ENCODE measurements around the gene ITSN1.
A peak's percentile ranks its signal among the peaks of the same experiment; 100 is the strongest.
"Not testable (repeated sequence)": the region's sequence is repeated elsewhere in the genome, so short reads cannot be mapped to it uniquely, and the experiment has no call there.

Gene ITSN1

GRCh38 chr21:33844890-33845205 lies 202.5 kb downstream of the ITSN1 start:
- DNase-seq = no peak

GRCh38 chr21:33846141-33846540 lies 203.8 kb downstream of the ITSN1 start:
- DNase-seq = no peak

GRCh38 chr21:33847588-33848248 lies 205.4 kb downstream of the ITSN1 start:
- no peak for DNase-seq

GRCh38 chr21:33848249-33848953 lies 206.1 kb downstream of the ITSN1 start:
- DNase-seq = peak; percentile 69

GRCh38 chr21:33849834-33850233 lies 207.5 kb downstream of the ITSN1 start:
- DNase-seq = peak; percentile 3

- DNase-seq = no peak
Observed at GRCh38 chr21:33850401-33850800, 208.1 kb downstream of the ITSN1 start.

- DNase-seq = no peak
Observed at GRCh38 chr21:33850985-33851384, 208.7 kb downstream of the ITSN1 start.

- no peak for DNase-seq
Observed at GRCh38 chr21:33852485-33852884, 210.2 kb downstream of the ITSN1 start.

GRCh38 chr21:33854604-33855003 lies 212.3 kb downstream of the ITSN1 start:
- DNase-seq = no peak

GRCh38 chr21:33855190-33855589 lies 212.9 kb downstream of the ITSN1 start:
- no peak for DNase-seq

GRCh38 chr21:33856893-33857527 lies 214.7 kb downstream of the ITSN1 start:
- DNase-seq = no peak

- no peak for DNase-seq
Observed at GRCh38 chr21:33857846-33858666, 215.8 kb downstream of the ITSN1 start.

- no peak for DNase-seq
Observed at GRCh38 chr21:33858667-33859372, 216.5 kb downstream of the ITSN1 start.

- DNase-seq = no peak
Observed at GRCh38 chr21:33859373-33860102, 217.2 kb downstream of the ITSN1 start.

GRCh38 chr21:33860332-33860879 lies 218.1 kb downstream of the ITSN1 start:
- no peak for DNase-seq

GRCh38 chr21:33861125-33861524 lies 218.8 kb downstream of the ITSN1 start:
- no peak for DNase-seq

GRCh38 chr21:33863191-33863590 lies 220.9 kb downstream of the ITSN1 start:
- DNase-seq = not testable (repeated sequence)

- DNase-seq = no peak
Observed at GRCh38 chr21:33864150-33864549, 221.8 kb downstream of the ITSN1 start.

- no peak for DNase-seq
Observed at GRCh38 chr21:33865176-33865575, 222.9 kb downstream of the ITSN1 start.

- DNase-seq = no peak
Observed at GRCh38 chr21:33865996-33866575, 223.8 kb downstream of the ITSN1 start.

- no peak for DNase-seq
Observed at GRCh38 chr21:33866826-33867225, 224.5 kb downstream of the ITSN1 start.
